HG03378 (cell line): ENCODE data around the gene PEAK1.

Experiments
- ATAC-seq: cut with Tn5 transposase; IDR thresholded peaks from one replicate; pipeline ENCODE4 v1.9.1; 2021; ENCODE audit warnings: mild to moderate bottlenecking, moderate library complexity; ENCODE audit not compliant: unreplicated experiment

Gene PEAK1

DNA sequence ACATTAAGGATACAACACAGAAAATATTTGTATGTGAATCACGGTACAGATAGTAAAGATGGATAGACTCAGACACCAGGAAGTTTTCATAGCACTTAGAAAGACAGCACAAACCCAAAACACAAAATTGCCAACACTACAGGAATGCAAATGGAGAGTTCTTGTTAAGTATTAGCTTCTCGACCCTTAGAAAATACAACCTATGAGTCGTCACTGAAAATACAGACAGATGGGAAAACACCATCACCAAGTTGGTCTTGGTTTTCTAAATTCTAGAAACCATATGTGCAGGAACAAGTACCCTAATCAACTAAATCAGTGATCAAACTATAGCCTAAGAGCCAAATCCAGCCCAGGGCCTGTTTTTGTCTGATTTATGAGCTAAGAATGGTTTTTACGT is 50.7 kb downstream of the PEAK1 start:
- no peak for ATAC-seq

- ATAC-seq = no peak
These were observed 52.3 kb downstream of the PEAK1 start for GRCh38 chr15:77367631-77368030.

GRCh38 chr15:77361456-77361855 is 58.4 kb downstream of the PEAK1 start:
- no peak for ATAC-seq

GRCh38 chr15:77358545-77359240 is 61.2 kb downstream of the PEAK1 start:
- ATAC-seq = no peak

DNA sequence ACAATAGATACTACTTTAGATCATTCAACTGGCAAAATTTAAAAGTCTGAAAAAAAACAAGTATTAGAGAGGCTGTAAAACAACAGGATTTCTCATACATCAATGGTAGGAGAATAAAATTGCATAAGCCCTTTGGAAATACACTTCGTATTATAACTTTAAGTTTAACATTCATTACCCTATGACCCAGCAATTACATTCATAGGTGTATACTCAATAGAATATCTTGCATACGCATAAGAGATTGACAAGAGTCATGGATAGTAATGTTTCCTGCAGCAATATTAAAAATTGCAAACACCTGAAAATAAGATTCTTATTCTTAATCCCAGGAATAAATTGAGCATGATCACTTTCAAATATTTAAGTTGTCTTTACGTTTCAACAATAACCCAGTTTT is 63.6 kb downstream of the PEAK1 start:
- no peak for ATAC-seq

DNA sequence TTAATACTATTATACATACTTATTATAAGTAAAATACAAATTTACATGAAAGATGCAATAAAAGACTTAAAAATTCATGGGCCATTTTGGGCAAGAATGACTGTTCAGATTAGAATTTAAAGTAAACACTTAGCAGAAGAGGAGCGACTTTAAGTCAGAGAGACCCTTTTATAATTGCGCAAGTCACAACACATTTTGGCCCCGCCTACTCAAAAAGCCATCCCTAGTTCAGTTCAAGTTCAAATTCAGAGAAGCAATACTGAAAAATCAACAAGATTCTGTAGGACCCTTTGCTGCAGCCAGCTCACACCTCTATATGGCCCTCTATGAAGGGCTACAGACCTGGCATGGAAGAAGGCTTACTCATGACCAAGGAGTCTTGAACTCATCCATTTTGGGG is 64.6 kb downstream of the PEAK1 start:
- no peak for ATAC-seq

DNA sequence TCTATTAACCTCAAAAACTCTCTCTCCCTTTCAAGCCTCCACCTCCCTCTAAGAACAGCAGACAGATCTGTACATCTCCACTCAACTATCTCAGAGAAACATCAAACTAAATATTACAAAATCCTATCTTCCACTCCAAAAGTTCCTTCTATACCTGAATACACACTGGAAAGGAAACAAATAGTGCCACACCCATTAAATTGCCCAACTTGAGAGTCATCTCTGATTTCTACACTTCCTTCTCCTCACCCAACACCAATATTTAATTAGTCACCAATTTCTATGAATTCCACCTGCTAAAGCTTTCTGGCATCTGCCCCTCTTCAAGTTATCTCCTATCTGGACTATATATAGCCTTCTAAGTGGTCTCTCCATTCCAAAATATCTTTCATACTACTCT is 65.8 kb downstream of the PEAK1 start:
- ATAC-seq = no peak

GRCh38 chr15:77352887-77353286 is 67.0 kb downstream of the PEAK1 start:
- ATAC-seq = no peak

DNA sequence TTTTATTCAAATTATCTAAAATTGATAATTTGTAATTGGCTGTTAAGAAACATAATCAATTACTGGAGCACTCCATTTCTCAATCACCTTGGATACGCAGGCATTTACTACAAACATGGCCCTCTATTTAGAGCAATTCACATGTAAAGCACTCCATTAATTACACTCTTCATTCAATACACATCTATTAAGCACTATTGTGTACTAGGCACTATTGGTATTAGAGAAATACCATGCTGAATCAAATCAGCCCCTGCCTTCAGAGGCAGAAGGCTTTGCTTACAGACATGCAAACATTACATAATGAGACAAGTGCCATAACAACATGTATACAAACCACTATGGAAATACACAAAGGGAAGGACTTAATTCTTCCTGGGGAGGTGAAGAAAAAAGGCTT is 69.1 kb downstream of the PEAK1 start:
- ATAC-seq = no peak

GRCh38 chr15:77349666-77350065 is 70.2 kb downstream of the PEAK1 start:
- ATAC-seq = no peak

- no peak for ATAC-seq
These were observed 71.4 kb downstream of the PEAK1 start for GRCh38 chr15:77348511-77348910.

- no peak for ATAC-seq
These were observed 72.7 kb downstream of the PEAK1 start for GRCh38 chr15:77347197-77347596.

DNA sequence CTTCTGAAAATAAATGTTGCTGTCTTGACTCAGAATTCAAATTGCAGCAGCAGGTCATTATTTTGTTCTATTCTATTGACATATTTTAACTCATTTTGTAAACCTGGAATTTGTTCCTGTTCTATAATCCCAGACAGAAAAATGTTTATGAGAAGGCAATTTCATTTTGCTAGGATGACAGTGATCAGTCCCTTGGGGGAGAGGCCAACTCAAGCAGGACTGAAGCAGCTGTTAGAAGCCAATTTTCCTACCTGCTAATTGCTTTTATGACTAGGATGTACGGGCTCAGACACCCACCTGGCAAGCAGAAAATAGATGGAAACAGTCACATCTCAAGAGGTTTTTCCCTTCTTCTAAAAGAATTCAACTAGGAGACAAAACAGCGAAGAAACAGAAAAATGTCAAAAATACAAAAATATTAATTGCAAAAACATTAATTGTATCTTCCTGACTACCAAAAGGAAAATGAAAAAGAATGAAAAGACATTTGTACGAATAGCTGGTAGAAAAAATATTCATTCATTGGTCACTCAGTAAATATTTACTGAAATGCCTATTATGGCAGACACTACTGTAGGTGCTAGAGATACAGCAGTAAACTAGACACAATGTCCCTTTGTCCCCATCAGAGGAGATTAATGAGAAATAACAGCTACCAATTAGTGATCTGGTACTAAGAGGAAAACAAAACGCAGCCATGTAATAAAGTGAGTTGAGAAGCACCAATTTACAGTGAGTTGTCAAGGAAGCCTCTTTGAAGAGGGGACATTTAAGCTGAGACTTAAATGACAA is 73.5 kb downstream of the PEAK1 start:
- no peak for ATAC-seq

GRCh38 chr15:77342807-77343206 is 77.1 kb downstream of the PEAK1 start:
- ATAC-seq = no peak

DNA sequence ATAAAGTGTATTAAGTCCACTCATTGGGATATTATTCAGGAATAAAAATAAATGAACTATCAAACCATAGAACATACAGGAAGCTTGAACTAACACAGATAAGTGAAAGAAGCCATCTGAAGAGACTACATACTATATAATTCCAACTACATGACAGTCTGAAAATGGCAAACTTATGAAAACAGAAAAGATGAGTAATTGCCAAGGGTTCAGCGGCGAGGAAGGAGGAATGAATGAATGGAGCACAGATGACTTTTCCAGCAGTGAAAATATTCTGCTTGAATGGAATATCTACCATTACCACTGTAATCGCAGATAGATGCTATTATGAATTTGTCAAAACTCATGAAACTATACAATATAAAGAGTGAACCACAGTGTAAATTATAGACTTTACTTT is 79.7 kb downstream of the PEAK1 start:
- ATAC-seq = no peak

DNA sequence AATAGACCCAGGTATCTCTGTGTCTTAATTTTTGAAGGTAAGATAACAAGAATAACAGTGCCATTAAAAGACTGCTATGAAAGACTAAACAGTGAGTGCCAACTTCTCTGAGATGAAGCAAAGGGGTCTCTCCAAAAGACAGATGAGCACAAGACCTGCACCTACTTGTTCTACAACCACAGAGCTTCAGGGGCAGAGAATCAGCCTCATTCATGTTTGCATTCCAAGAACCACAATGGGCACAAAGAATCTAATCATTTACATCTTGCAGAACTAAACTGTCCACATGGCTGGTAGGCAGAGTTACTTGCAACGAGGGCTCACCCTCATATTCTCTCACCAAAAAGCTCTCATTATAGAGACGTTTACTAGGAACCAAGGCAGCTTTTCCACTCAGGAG is 83.9 kb downstream of the PEAK1 start:
- no peak for ATAC-seq

GRCh38 chr15:77335298-77335697 is 84.6 kb downstream of the PEAK1 start:
- no peak for ATAC-seq

- no peak for ATAC-seq
These were observed 86.7 kb downstream of the PEAK1 start for GRCh38 chr15:77333166-77333565.

DNA sequence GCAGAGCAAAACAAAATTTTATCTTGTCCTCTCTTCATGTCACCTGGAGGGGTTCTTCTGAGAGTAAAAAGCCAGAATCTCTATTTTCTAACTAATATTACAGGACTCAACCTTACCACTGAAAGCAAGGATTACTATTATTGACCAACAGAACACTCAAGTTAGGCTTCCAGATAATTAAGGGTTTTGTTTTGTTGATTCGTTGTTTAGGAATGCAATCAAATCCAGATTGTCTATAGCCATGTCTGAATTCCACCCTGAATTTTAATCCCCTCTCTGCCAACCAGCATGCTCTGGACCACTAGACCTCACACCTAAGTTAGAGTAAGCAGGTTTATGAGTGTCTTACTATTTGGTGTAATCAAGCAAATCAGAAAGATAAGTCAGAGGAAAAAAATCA is 90.7 kb downstream of the PEAK1 start:
- no peak for ATAC-seq

GRCh38 chr15:77327844-77328529 is 91.9 kb downstream of the PEAK1 start:
- no peak for ATAC-seq

DNA sequence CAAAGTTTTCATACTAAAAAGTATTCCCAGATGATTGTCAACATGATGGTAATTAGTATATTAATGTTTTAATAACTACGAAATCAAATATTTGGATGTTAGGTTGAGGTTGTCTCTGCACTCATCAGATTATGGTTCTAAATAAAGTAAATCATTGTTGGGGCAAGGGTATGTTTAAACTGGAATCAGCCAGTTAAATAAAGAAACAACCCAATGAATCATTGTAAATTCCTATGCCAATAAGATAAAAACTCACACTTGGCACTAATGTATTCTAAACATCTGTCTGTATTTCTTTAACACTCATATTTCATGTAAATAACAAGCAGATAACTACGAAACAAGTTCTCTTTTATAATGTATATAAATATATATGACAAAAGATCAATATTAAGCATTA is 92.7 kb downstream of the PEAK1 start:
- no peak for ATAC-seq

- no peak for ATAC-seq
These were observed 93.5 kb downstream of the PEAK1 start for GRCh38 chr15:77326366-77326765.
